Activated CD4-positive, alpha-beta T cell treated with anti-CD3 and anti-CD28 coated beads for 1 hour (primary cell): Measurements from ENCODE around the gene SHC1.

Source experiments
- DNase-seq: peaks from one replicate; pipeline ENCODE4 v3.0.0-alpha.2; 2020

SHC1 gene, protein sequence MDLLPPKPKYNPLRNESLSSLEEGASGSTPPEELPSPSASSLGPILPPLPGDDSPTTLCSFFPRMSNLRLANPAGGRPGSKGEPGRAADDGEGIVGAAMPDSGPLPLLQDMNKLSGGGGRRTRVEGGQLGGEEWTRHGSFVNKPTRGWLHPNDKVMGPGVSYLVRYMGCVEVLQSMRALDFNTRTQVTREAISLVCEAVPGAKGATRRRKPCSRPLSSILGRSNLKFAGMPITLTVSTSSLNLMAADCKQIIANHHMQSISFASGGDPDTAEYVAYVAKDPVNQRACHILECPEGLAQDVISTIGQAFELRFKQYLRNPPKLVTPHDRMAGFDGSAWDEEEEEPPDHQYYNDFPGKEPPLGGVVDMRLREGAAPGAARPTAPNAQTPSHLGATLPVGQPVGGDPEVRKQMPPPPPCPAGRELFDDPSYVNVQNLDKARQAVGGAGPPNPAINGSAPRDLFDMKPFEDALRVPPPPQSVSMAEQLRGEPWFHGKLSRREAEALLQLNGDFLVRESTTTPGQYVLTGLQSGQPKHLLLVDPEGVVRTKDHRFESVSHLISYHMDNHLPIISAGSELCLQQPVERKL

DNA sequence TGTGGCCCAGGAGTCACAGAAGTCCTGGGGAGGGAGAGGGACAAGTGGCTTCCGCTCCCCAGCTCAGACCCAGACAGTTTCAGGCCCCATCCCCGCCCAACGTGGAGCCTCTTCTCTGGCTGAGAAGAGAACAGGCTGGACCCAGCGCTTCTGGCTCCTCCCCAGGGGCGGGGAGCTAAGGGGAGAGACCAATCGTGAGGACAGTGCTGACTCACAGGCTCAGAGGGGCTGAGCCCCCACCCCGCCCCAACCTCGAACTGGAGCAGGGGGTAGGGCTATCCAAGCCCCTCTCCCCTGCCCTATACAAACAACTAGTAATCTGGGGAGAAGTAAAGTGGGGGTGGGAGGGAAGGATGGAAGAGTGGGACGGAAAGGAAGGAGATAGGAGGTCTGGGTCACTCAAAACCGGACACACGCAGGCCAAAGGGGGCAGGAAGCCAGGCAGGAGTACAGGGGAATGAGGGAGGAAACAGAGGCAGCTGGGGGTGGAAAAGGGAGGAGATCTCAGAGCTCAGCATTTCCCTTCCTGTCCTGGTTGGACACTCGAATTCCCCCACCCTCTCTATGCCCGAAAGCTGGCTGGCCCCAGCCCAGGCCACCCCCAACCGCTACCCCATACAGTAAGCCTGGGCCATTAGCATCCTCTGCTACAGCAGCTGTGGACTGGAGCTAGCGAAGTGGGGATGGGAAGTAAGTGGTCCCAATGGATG, at the start of gene SHC1:
Gene SHC1, minus strand, starts transcription at position 117 of the 710 bp plus-strand sequence. CDS start 221 bp downstream, outside the sequence.
- no peak for DNase-seq

DNA sequence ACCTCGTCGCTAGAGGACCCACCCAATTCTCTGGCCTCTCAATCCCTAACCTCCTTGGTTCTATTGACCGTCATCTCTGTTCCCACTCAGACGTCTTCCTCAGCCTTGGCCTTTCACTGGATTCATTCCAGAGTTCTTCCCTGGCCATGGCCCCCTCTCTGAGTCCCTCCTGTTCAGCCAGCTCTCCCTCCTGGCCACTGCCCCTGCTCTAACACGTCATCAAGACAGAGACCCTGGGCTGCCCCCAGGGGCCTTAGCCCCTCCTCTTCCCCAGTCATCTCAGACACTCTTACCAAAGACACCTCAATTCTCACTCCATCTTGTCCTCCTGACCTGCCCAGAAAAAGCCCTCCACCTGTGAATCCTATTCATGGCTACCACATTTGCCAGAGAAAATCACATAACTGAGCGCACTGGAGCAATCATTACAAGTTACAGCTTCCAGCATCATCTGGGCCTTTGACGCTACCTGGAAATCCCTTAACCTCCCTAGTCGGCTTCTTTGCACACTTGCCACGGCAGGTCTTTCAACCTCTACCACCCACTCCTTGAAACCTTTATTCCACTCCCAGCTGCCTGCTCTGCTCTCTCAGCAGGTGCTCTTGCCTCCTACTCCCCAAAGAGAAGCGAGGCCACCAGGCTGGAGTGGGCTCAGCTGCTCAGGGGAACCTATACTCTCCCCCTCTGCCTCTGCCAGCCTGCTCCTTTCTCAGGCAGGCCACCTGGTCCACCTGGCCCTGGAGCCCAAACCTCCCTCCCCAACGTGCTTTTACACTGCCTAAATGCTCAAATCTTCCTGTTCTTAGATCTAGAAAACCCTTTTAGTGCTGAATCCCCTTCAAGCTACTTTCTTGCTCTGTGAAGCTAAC, 49.1 kb upstream of the SHC1 start:
- DNase-seq, result no peak

DNA sequence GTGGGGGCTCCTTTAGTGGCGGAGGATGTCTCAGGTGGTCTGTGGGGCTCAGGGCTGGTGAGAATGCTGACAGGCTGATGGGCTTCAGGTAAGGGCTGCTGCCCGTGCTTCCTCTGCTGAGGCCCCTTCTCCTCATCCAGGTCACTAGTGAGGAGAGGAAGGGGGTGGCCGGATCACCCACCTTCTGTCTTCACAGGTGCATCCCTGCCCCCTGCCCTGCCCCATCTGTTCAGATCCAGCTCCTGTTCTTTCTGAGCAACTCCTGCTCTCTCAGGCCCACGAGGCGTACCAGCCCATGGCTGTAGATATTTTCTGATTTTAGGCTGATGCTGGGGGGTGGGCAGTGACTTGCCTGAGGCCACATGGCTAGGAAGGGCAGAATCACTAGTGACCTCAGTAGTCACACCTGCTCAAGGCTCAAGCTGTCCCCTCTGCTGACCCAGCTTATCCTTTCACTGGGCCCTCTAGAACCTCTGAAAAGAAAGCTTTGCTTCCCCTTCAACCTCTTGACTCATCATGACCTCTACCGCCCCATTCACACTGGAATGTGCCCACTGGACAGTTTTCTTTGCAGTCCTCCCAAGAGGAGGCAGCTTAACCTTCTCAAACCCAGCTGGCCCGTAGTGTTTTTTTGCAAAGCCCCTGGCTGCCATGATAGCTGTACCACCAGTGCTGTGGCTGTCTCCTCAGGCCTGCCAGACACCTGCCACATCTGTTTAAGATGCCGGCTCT, 48.2 kb upstream of the SHC1 start:
- DNase-seq, result no peak

DNA sequence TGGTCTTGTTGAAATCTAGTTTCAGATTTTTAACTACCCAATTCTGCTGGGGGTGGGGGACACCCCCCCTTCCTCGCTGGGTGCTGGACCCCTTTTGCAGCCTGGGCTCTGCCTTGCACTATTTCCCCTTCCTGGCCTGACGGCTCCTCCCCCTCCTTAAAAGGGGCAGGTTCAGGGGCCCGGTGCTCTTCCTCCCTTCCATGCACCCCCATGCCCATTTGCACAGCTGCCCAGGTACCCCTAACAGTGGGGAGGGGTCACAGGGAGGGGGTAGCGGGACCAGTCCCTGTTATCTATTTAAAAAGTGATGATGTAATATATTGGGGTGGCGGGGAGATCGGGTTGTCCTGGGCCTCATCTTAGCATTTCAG, 47.4 kb upstream of the SHC1 start:
- DNase-seq, result no peak

DNA sequence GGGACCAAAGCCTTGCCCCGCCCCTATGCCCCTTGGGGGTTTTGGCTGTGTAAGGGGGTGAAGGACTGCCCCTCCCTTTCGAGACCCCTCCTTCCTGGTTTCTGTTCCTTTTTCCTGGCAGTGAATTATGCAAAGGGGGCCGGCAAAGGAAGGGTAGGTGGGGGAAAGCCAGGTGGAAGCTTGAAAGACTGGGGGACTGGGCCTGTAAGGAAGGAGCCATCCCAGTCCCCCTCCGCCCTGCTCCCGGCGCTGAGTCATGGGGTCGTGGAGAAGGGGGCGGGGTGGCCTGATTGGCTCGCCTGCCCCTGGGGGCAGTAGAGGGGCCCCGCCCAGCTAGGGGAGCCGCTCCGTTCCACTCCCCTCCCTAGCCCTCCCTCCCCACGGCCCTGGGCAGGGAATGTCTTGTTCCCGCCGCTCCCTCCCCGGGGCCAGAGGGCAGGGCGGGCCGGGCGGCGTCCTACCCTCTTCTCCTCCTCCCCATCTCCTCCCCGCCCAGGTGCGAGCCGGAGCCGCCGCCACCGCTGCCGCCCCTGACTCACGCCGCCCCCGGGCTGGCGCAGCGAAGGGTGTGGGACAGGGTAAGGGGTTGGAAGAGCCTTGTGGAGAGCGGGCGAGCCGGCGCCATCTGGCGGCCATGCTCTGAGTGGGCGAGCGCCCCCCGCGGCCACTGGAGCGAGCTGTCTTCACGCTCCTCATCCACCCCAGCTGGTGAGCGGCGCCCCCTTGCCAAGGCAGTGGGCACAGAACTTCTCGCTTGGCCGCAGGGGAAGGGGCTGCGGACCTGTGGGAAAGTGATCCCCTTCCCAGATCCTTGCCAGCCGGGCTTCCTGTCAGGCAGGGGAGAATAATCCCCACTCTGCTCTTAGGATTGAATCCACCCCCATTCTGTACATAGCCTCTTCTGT, 46.7 kb upstream of the SHC1 start:
- peak; percentile 89 for DNase-seq

DNA sequence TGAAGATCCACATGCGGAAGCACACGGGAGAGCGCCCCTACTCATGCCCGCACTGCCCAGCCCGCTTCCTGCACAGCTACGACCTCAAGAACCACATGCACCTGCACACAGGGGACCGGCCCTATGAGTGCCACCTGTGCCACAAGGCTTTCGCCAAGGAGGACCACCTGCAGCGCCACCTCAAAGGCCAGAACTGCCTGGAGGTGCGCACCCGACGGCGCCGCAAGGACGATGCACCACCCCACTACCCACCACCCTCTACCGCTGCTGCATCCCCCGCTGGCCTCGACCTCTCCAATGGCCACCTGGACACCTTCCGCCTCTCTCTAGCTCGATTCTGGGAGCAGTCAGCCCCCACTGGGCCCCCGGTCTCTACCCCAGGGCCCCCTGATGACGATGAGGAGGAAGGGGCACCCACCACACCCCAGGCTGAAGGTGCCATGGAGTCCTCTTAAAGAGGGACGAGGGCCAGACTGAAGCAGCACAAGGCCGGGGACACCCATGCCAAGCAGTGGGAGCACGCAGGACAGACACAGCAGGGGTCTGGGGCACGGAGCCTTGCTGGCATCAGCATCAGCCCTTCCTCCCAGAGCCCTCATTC, 45.8 kb upstream of the SHC1 start:
- no peak for DNase-seq

DNA sequence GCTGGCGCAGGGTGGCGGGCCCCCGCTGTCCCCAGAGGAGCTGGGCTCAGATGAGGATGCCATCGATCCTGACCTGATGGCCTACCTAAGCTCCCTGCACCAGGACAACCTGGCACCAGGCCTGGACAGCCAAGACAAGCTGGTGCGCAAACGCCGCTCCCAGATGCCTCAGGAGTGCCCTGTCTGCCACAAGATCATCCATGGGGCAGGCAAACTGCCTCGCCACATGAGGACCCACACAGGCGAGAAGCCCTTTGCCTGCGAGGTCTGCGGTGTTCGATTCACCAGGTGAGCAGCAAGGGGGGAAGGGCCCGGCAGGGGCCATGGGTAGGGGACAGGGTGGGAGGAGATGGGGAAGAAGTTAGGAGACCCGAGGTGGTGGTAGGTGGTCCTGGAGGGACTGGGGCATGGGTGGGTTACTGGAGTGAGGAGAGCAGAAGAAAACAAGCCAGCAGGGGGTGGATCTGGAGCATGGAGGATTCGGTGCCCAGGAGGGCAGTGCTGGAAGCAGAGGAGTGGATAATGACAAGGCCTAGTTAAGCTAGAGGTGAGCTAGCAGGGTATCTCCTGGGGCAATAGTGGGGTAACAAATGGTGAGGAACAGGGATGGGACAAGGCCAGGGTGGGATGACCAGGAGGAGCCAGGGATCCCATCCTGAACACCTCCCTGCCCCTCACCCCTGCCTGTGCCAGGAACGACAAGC, 45.1 kb upstream of the SHC1 start:
- DNase-seq, result no peak

DNA sequence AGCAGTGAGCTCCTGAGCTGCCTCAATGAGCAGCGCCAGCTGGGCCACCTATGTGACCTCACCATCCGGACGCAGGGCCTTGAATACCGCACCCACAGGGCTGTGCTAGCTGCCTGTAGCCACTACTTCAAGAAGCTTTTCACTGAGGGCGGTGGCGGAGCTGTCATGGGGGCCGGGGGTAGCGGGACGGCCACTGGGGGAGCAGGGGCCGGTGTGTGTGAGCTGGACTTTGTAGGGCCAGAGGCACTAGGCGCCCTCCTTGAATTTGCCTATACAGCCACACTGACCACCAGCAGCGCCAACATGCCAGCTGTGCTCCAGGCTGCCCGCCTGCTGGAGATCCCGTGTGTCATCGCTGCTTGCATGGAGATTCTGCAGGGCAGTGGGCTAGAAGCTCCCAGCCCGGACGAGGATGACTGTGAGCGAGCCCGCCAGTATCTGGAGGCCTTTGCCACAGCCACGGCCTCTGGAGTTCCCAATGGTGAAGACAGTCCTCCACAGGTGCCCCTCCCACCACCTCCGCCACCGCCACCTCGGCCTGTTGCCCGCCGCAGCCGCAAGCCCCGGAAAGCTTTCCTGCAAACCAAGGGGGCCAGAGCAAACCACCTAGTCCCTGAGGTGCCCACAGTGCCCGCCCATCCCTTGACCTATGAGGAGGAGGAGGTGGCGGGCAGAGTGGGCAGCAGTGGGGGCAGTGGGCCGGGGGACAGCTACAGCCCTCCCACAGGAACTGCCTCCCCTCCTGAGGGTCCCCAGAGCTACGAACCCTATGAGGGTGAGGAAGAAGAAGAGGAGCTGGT, 44.4 kb upstream of the SHC1 start:
- DNase-seq, result no peak

DNA sequence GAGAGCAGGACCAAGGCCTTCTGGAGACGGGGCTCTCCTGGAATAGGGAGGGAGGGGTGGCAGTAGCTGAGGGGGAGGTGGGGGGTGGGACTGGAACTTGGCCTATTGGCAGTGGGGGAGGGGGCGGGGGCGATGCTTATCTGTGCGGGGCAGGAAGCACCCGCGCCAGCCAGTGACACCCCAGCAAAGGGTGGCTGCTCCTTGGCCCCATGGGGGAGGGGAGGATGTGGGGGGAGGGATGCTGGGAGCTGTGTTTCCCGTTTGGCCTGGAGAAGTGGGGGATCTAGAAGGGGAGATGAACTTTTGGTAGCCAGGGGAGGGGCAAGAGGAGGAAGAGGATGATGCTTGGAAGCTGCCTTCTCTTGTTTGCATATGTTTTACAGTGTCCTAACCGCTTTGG, 43.1 kb upstream of the SHC1 start:
- DNase-seq, result no peak

DNA sequence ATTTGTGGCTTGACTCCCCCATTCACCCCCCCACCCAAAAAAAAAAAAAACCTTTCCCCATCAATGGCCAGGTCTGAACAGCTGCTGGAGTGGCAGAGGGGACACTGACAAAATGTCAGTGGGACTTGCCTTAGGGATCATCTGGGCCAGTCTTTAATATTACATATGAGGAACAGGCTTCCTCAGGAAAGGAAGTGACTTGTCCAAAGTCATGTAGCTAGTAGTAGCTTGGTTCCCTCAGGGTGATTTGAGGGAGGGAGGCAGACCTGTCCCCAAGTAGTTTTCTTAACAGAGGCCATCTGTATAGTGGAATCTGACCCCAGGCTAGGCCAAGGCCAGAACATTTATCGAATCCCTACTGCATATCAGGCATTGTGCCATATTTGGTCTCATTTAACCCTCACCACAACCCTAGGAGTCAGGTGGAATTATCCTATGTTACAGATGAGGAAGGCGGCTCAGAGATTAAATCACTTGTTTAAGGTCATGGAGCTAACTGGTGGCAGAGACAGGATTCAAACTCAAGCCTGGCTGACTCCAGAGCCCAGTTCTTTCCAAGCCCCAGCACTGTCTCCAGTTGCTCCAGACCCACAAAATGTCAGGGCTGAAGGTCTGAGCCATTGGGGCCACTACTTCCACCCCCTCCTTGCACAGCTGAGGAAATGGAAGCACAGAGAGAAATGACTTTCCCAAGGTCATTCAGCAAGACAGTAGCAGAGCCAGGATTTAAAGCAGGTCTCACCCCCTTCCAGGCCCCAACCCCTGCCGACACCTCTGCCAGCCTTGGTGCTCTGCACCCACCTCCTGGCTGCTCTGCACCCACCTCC, 42.4 kb upstream of the SHC1 start:
- DNase-seq, result no peak

DNA sequence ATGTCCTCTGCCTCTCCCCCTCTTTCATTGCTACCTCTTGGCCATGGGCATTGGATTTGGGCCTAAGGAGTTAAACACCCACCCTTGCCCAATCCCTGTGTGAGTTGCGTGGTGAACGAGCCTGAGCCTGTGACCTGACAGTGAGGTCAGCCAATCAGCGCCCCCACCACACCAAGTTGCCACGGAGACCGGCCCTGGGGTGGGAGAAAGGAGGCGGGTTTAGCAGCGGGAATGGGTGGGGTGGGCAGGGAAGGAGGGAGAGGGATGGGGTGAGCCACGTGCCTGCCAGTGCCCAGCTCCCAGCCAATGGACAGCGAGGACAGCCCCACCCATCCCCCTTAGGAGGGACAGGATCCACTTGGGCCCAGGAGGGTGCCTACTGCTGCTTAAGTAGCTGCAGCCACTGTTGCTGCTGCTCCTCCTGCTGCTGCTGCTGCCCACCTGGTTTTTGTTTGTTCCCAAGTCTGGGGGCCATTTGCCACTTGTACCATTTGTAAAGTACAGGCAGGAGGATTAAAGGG, 41.5 kb upstream of the SHC1 start:
- DNase-seq, result no peak

DNA sequence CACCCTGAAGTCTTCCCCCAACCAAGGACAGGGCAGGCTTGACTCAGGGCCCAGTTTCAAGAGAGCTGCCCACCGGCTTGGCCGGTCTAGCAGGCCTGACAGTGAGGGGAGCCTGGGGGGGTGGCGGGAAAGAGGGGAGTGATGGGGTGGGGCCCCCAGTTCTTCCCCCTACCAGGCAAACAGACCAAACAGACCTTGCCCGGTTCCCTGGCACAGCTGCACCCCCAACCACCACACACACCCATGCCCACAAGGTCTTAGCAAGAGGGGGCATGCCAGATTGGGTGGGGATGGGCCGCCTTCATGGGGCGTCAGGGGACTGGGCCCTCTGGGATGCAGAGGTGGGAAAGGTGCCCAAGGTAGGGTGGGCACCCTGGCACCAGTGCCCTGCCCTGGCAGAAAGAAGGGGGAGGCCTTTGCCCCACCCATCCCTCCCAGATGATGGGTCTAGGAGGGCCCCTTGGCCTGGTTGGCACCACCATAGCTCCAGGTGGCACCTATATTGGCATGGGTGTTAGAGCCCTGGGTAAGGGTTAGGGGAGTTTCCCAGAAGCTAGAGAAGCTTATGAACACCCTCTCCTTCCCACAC, 41.0 kb upstream of the SHC1 start:
- no peak for DNase-seq

DNA sequence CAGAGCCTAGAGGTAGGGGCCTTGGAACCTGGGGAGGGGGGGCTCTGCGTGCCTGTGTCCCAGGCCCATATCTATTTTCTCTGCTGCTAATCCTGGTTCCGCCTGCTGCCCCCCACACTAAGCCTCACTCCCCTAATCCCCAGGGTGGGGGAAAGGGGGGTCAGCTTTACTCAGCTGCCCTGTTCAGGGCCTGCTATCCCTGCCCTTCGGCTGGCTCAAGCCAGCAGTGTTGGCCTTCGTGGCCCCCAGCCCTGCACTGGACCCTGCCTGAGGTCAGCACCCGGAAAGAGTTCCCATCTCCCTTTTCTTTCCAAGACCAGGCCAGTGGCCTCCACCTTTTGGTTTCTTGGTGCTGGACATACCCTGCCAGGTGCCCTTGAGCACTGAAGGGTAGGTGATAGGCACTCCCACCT, 40.5 kb upstream of the SHC1 start:
- no peak for DNase-seq

DNA sequence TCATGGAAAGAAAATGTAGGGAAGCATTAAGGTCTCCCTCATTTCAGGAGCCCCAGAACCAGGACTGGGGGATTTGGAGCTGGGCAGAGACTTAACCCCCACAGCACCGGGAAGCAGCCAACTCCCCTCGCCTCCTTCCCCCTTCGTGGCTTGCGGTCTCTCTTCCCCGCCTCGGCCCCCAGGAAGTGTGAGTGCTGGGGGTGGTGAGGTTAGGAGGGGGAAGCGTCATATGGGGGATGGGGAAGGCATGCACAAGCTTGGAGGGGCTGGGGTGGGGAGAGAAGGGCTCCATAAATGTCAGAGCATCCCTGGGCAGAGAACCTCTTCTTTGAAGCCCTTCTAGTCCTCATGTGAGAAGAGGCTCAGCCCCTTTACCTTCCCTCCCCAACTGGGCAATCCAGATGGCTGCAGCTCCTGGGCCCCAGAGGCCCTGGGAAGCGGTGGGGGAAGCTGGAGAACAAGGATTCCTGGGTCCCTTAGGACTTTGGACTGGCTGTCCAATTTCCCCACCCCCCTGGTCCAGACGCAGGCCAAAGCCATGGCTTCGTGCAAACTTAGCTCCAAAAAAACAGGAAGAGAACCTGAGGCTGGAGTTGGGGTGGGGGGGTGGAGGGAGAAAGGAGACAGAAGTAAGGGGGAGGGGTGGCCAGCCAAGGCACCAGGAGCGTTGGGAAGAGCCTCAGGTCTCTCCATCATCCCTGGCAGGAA, 39.8 kb upstream of the SHC1 start:
- no peak for DNase-seq

DNA sequence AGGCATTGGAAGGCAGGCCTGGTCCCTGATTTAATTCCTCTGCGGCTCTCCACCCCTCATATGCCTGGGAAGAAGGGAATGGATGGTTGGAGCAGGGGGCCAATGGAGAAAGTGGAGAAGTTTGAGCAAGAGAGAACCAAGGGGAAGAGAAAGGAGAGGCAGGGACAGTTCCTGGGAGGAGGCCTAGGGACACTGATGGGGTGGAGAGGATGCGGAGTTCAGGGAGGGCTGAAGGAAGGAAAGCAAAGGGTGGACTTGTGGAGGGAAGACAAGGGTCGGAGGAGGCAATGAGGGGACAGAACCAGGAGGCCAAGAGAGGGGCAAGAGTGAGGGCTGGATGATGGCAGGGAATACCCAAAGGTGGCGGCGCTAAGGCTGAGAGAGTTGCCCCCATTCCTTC, 39.2 kb upstream of the SHC1 start:
- no peak for DNase-seq

DNA sequence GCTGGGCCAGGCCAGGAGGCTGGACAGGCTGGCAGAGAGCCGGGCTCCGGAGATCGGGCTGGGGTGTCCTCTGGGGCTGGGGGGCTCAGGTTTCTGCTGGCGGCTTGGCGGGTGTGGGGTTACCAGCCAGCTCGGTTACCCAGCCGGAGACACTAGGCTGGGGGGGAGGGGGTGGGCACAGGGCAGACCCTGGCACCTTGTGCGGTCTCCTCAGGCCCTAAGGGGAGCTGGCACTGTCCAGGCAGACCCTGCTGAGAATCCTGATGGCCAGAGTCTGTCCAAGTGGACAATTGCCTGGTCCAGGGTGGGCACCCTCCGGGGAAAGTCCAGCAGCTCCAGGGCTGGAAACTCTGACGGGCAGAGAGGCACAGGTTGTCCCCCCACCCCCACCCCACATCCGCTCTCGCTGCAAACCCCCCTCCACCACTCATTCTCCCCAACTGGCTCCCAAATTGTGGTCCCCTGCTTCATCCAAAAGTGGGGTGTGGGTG, 38.7 kb upstream of the SHC1 start:
- no peak for DNase-seq
